Stomach (tissue), 4 donors: Measurements from ENCODE around the gene TIA1.

Experiments
- POLR2A ChIP-seq, 4 donors: fragments of 450-650 bp; IDR thresholded peaks; one replicate each; pipeline ENCODE4 v1.6.1; 2016; ENCODE audit warnings: antibody characterized with exemption in 4 of 4, control low read depth in 2 of 4, mild to moderate bottlenecking in 1 of 4, moderate library complexity in 1 of 4
- TF ChIP-seq, protein P1 (sequence below), 7 experiments: fragments of 450-650 bp in 4 of 7; fragments of 200-600 bp in 3 of 7; sonication (generic) in 3 of 7; IDR thresholded peaks; one replicate each; pipeline ENCODE4 v1.5.1; 2016 to 2019; ENCODE audit warnings: antibody characterized with exemption in 7 of 7, control low read depth in 2 of 7, mild to moderate bottlenecking in 1 of 7

DNA sequence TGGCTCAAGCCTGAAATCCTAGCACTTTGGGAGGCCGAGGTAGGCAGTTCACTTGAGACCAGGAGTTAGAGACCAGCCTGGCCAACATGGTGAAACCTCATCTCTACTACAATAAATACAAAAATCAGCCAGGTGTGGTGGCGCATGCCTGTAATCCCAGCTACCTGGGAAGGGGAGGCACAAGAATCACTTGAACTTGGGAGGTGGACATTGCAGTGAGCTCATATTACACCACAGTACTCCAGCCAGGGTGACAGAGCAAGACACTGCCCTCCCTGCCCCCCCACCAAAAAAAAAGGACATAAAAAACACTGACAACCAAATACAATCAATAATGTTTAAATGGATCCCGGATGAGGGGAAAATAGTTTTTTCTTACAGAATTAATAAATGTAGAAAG, 7.8 kb downstream of the TIA1 start:
- TF ChIP-seq POLR2A (IDR thresholded peaks at IDR 0.05), result no peak
- TF ChIP-seq, protein P1, sequence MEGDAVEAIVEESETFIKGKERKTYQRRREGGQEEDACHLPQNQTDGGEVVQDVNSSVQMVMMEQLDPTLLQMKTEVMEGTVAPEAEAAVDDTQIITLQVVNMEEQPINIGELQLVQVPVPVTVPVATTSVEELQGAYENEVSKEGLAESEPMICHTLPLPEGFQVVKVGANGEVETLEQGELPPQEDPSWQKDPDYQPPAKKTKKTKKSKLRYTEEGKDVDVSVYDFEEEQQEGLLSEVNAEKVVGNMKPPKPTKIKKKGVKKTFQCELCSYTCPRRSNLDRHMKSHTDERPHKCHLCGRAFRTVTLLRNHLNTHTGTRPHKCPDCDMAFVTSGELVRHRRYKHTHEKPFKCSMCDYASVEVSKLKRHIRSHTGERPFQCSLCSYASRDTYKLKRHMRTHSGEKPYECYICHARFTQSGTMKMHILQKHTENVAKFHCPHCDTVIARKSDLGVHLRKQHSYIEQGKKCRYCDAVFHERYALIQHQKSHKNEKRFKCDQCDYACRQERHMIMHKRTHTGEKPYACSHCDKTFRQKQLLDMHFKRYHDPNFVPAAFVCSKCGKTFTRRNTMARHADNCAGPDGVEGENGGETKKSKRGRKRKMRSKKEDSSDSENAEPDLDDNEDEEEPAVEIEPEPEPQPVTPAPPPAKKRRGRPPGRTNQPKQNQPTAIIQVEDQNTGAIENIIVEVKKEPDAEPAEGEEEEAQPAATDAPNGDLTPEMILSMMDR (IDR thresholded peaks at IDR 0.05), result no peak
